Heart left ventricle (tissue), 13 donors: ENCODE measurements around the gene ALG1.

Experiments used
- CTCF ChIP-seq, 12 donors: fragments of 200-600 bp; sonication (generic) in 4 of 12; IDR thresholded peaks; one replicate each; pipeline versions ENCODE4 v1.5.0 to v1.8.0; 2018 to 2022; ENCODE audit warnings: antibody characterized with exemption in 12 of 12, mild to moderate bottlenecking in 5 of 12
- POLR2A ChIP-seq, 2 donors: fragments of 450-650 bp; IDR thresholded peaks; one replicate each; pipeline ENCODE4 v1.6.1; 2017; ENCODE audit warnings: antibody characterized with exemption in 2 of 2, mild to moderate bottlenecking in 2 of 2, moderate library complexity in 2 of 2
- donor health status: ischemic (EF 13 %, LVEDD 7.1; RV severe dilation, severe dysfunction).
- donor health status: DM: no; HTN: yes; CAD: no.
- donor health status: DM: no; HTN: no; CAD: no.
- donor health status: ischemic (EF 25% LVEDD 6.9; RV normal size, moderate dysfunction).
- donor health status: ischemic (EF 25% LVEDD 5.7; RV mildly dilated, moderate dysfunction).
- donor health status: ischemic (EF 35%, LVEDD 5.7; RV mildly dilated, moderate dysfunction).
- donor health status: nonischemic (EF 11% LVEDD 7.7; RV severe dilation, severe dysfunction).
- donor health status: DM: yes; HTN: yes; CAD: no.
- donor health status: PGD.
- donor health status: ischemic (EF 29% LVEDD 5.4; RV normal size, mild dysfunction).
- donor health status: nonischemic (EF 23%, LVEDD 6.1; RV moderate dilation, normal function).

- TF ChIP-seq POLR2A (IDR thresholded peaks at IDR 0.05) (no peak), CTCF (IDR thresholded peaks at IDR 0.05) (no peak)
Observed at GRCh38 chr16:5075637-5076036, 4.0 kb downstream of the ALG1 start.
